Esophagus squamous epithelium (tissue), 4 donors: ENCODE measurements around the gene C12orf60.

ENCODE experiments used
- POLR2A ChIP-seq, 4 donors: fragments of 450-650 bp; IDR thresholded peaks; one replicate each; pipeline ENCODE4 v1.6.1; 2017; ENCODE audit warnings: antibody characterized with exemption in 4 of 4, mild to moderate bottlenecking in 4 of 4, moderate library complexity in 3 of 4
- TF ChIP-seq, protein P1 (sequence below), 6 experiments: fragments of 450-650 bp in 4 of 6; fragments of 200-600 bp in 2 of 6; sonication (generic) in 2 of 6; IDR thresholded peaks; one replicate each; pipeline ENCODE4 v1.5.1; 2016 to 2019; ENCODE audit warnings: antibody characterized with exemption in 6 of 6, mild to moderate bottlenecking in 4 of 6, moderate library complexity in 4 of 6

DNA sequence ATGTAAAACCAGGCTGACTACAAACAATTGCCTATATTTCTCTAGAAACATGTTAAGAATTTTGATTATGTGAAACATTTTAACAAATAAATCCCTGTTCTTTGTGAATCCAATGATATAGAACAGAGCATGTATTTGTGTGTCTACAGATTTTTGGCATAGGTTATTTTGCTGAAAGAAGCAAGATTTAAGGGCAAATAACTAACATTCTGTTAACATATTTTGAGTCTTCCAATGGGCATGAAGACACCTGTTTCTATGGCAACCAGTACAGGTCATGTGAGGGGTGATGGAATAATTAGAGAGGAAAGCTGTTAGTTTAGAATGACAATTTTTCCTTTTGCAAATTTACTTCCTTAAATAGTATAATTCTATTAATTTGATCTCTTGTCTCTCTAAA, 31.0 kb downstream of the C12orf60 start:
- TF ChIP-seq POLR2A (IDR thresholded peaks at IDR 0.05): no peak
- TF ChIP-seq, protein P1, sequence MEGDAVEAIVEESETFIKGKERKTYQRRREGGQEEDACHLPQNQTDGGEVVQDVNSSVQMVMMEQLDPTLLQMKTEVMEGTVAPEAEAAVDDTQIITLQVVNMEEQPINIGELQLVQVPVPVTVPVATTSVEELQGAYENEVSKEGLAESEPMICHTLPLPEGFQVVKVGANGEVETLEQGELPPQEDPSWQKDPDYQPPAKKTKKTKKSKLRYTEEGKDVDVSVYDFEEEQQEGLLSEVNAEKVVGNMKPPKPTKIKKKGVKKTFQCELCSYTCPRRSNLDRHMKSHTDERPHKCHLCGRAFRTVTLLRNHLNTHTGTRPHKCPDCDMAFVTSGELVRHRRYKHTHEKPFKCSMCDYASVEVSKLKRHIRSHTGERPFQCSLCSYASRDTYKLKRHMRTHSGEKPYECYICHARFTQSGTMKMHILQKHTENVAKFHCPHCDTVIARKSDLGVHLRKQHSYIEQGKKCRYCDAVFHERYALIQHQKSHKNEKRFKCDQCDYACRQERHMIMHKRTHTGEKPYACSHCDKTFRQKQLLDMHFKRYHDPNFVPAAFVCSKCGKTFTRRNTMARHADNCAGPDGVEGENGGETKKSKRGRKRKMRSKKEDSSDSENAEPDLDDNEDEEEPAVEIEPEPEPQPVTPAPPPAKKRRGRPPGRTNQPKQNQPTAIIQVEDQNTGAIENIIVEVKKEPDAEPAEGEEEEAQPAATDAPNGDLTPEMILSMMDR (IDR thresholded peaks at IDR 0.05): no peak
